GM23338 (cell line): ENCODE measurements around the gene RNLS. TPM values are rescaled to one million over a fixed set of nuclear protein-coding genes. Genes with fewer than 3 reads are reported as not detected.

Experiments used
- ATAC-seq: fragments of 200-7000 bp; cut with Tn5 transposase; 3 replicates; pipeline ENCODE4 v1.9.1; 2020
- DNase-seq: peaks from one replicate; pipeline ENCODE4 v3.0.0-alpha.2; 2015; ENCODE audit warnings: low spot score
- H2AFZ ChIP-seq: fragments of 200-600 bp; sonication (generic); 2 replicates; pipeline ENCODE4 v1.8.0; 2016; ENCODE audit warnings: antibody characterized with exemption, mild to moderate bottlenecking, moderate library complexity
- H3F3A ChIP-seq: fragments of 200-600 bp; sonication (generic); replicated peaks from 2 replicates; pipeline ENCODE4 v1.8.0; 2017; ENCODE audit warnings: antibody characterized with exemption, mixed run types, low read depth
- H3K27ac ChIP-seq: fragments of 200-600 bp; sonication (generic); 2 replicates; pipeline ENCODE4 v1.6.1; 2016; ENCODE audit warnings: low read depth
- H3K27me3 ChIP-seq: fragments of 200-600 bp; sonication (generic); 2 replicates; pipeline ENCODE4 v1.8.0; 2016; ENCODE audit warnings: mild to moderate bottlenecking, mixed run types, moderate library complexity; ENCODE audit not compliant: insufficient read depth
- H3K36me3 ChIP-seq: fragments of 200-600 bp; sonication (generic); 2 replicates; pipeline ENCODE4 v1.8.0; 2016; ENCODE audit warnings: mild to moderate bottlenecking; ENCODE audit not compliant: insufficient read depth
- H3K4me1 ChIP-seq: fragments of 200-600 bp; sonication (generic); 2 replicates; pipeline ENCODE4 v1.8.0; 2016; ENCODE audit warnings: mild to moderate bottlenecking, moderate library complexity; ENCODE audit not compliant: insufficient read depth
- H3K4me2 ChIP-seq: fragments of 200-600 bp; sonication (generic); 2 replicates; pipeline ENCODE4 v1.7.1; 2017; ENCODE audit warnings: mixed run types
- H3K4me3 ChIP-seq: fragments of 200-600 bp; sonication (generic); 2 replicates; pipeline ENCODE4 v1.6.1; 2016; ENCODE audit warnings: mixed run types
- H3K79me2 ChIP-seq: fragments of 200-600 bp; sonication (generic); replicated peaks from 2 replicates; pipeline ENCODE4 v1.8.0; 2017; ENCODE audit warnings: mild to moderate bottlenecking; ENCODE audit not compliant: insufficient read depth
- H3K9me2 ChIP-seq: fragments of 200-600 bp; sonication (generic); 2 replicates; pipeline ENCODE4 v1.8.0; 2017; ENCODE audit not compliant: insufficient read depth
- H4K20me1 ChIP-seq: fragments of 200-600 bp; sonication (generic); replicated peaks from 2 replicates; pipeline ENCODE4 v1.8.0; 2017; ENCODE audit warnings: mild to moderate bottlenecking; ENCODE audit not compliant: insufficient read depth
- H3K27ac Mint-ChIP-seq: 2 replicates; pipeline ENCODE4 v1.8.0; 2020; ENCODE audit warnings: inconsistent platforms, mild to moderate bottlenecking, moderate library complexity, mixed read lengths
- H3K27me3 Mint-ChIP-seq: 3 replicates; pipeline ENCODE4 v1.8.0; 2022; ENCODE audit warnings: low read depth, mild to moderate bottlenecking, moderate library complexity, mixed read lengths, inconsistent platforms; ENCODE audit not compliant: insufficient read depth, poor library complexity
- H3K36me3 Mint-ChIP-seq: 3 replicates; pipeline ENCODE4 v1.8.0; 2021; ENCODE audit warnings: low read depth, mild to moderate bottlenecking, inconsistent platforms, moderate library complexity, mixed read lengths
- H3K4me1 Mint-ChIP-seq: 3 replicates; pipeline ENCODE4 v1.8.0; 2020; ENCODE audit warnings: mild to moderate bottlenecking, inconsistent platforms, mixed read lengths
- H3K4me3 Mint-ChIP-seq: 3 replicates; pipeline ENCODE4 v1.8.0; 2021; ENCODE audit warnings: moderate library complexity, mild to moderate bottlenecking, inconsistent platforms, mixed read lengths
- H3K9me3 Mint-ChIP-seq: 3 replicates; pipeline ENCODE4 v1.8.0; 2020; ENCODE audit warnings: moderate library complexity, mild to moderate bottlenecking, inconsistent platforms, mixed read lengths
- CTCF ChIP-seq, 2 experiments: fragments of 200-600 bp in 1 of 2; sonication (generic) in 1 of 2; conservative IDR thresholded peaks; 2 replicates each; pipeline versions ENCODE4 v1.5.1 to v1.6.1; 2016 to 2017; ENCODE audit warnings: antibody characterized with exemption in 2 of 2, low read depth in 2 of 2, mild to moderate bottlenecking in 2 of 2, moderate library complexity in 1 of 2
- ETS1 ChIP-seq: IDR thresholded peaks from 2 replicates; pipeline ENCODE4 v1.6.1; 2016; ENCODE audit warnings: antibody characterized with exemption
- EZH2 ChIP-seq: fragments of 200-600 bp; sonication (generic); IDR thresholded peaks from one replicate; pipeline ENCODE4 v1.8.0; 2017; ENCODE audit warnings: antibody characterized with exemption, mild to moderate bottlenecking, low read depth; ENCODE audit not compliant: unreplicated experiment
- EZH2phosphoT487 ChIP-seq: fragments of 200-600 bp; sonication (generic); IDR thresholded peaks from one replicate; pipeline ENCODE4 v1.8.1; 2018; ENCODE audit warnings: antibody characterized with exemption; ENCODE audit not compliant: unreplicated experiment
- NANOG ChIP-seq: IDR thresholded peaks from 2 replicates; pipeline ENCODE4 v1.6.1; 2016; ENCODE audit warnings: antibody characterized with exemption, borderline replicate concordance
- POLR2AphosphoS5 ChIP-seq: IDR thresholded peaks from 2 replicates; pipeline ENCODE4 v1.6.1; 2016; ENCODE audit warnings: antibody characterized with exemption, low read depth
- ZNF114 ChIP-seq: fragments of 250-450 bp; sonication (Bioruptor Pico); IDR thresholded peaks from 2 replicates; pipeline ENCODE4 v1.5.0; 2020; ENCODE audit warnings: mild to moderate bottlenecking, moderate library complexity
- ZNF462 ChIP-seq: fragments of 250-450 bp; sonication (Bioruptor Pico); IDR thresholded peaks from 2 replicates; pipeline ENCODE4 v1.5.0; 2020; ENCODE audit warnings: mild to moderate bottlenecking, moderate library complexity
- polyA plus RNA-seq: library from polyadenylated mRNA; unstranded; fragments of >200 nt; fragmentation: Nextera tagmentation; extraction: Ambion mirVana; gene quantifications from 2 replicates; pipeline ENCODE4 v1.2.1, GENCODE V29; 2016
- total RNA-seq: library from RNA; depleted of rRNA; stranded (reverse); fragments of >200 nt; shearing (Covaris generic); gene quantifications from 2 replicates; pipeline ENCODE4 v1.2.3, GENCODE V29; 2014

RNLS gene
- total and polyA plus RNA-seq, 2 experiments from 2014 or later, result 8.8 to 15.2 TPM

GRCh38 chr10:88617772-88618300 is 34.7 kb upstream of the RNLS start:
- H3K4me1 Mint-ChIP-seq, result no peaks in the 10 kb centered on the region
- Histone ChIP-seq H3K36me3 (no peaks in the 10 kb centered on the region), H2AFZ (no peak overlapping the region), H3K27me3 (no peaks in the 10 kb centered on the region), H3K9me2 (no peaks in the 10 kb centered on the region), H3K27ac (no peak overlapping the region), H3K79me2 (no peaks in the 10 kb centered on the region), H3K4me1 (no peaks in the 10 kb centered on the region), H4K20me1 (no peaks in the 10 kb centered on the region), H3K4me3 (no peak overlapping the region), H3K4me2 (no peak overlapping the region), H3F3A (no peaks in the 10 kb centered on the region)
- DNase-seq, result no peak
- H3K4me3 Mint-ChIP-seq, result no peak overlapping the region
- H3K27ac Mint-ChIP-seq, result no peak overlapping the region
- no peaks in the 10 kb centered on the region for H3K27me3 Mint-ChIP-seq
- no peak for ATAC-seq
- no peak for TF ChIP-seq EZH2phosphoT487
- TF ChIP-seq POLR2AphosphoS5, result no peak
- no peaks in the 10 kb centered on the region for H3K36me3 Mint-ChIP-seq
- no peaks in the 10 kb centered on the region for H3K9me3 Mint-ChIP-seq

- H3K27me3 Mint-ChIP-seq, result no peaks in the 10 kb centered on the region
- Histone ChIP-seq H3K9me2 (no peaks in the 10 kb centered on the region), H3K27ac (no peak overlapping the region), H2AFZ (no peak overlapping the region), H3K27me3 (no peaks in the 10 kb centered on the region), H3K79me2 (no peaks in the 10 kb centered on the region), H3K4me2 (no peak overlapping the region), H3K4me1 (no peaks in the 10 kb centered on the region), H3F3A (no peaks in the 10 kb centered on the region), H3K36me3 (no peaks in the 10 kb centered on the region), H3K4me3 (no peak overlapping the region), H4K20me1 (no peaks in the 10 kb centered on the region)
- no peaks in the 10 kb centered on the region for H3K36me3 Mint-ChIP-seq
- ATAC-seq (no peak), DNase-seq (no peak)
- no peaks in the 10 kb centered on the region for H3K9me3 Mint-ChIP-seq
- H3K4me1 Mint-ChIP-seq, result no peaks in the 10 kb centered on the region
- no peak overlapping the region for H3K27ac Mint-ChIP-seq
- H3K4me3 Mint-ChIP-seq, result no peak overlapping the region
- TF ChIP-seq CTCF (conservative IDR thresholded peaks at IDR 0.05; ENCODE audit: low read depth in 2 of 2) (no peak), ETS1 (no peak), EZH2 (no peak), NANOG (no peak), ZNF462 (CRISPR knock-in tag) (no peak), POLR2AphosphoS5 (no peak), ZNF114 (CRISPR knock-in tag) (no peak)
Observed at GRCh38 chr10:88616250-88616977, 33.3 kb upstream of the RNLS start.
